GM11168 (cell line): ENCODE measurements around the gene AP1S3.
"Not testable (repeated sequence)": the region's sequence is repeated elsewhere in the genome, so short reads cannot be mapped to it uniquely, and the experiment has no call there.

Source experiments
- in situ Hi-C: fragments of 300-500 bp; cut with MboI; formaldehyde crosslinking; loops from one replicate; pipeline ENCODE4 v1.12.0; 2022; ENCODE audit warnings: low sequenced_read_pairs; ENCODE audit not compliant: unreplicated experiment

The AP1S3 gene

DNA sequence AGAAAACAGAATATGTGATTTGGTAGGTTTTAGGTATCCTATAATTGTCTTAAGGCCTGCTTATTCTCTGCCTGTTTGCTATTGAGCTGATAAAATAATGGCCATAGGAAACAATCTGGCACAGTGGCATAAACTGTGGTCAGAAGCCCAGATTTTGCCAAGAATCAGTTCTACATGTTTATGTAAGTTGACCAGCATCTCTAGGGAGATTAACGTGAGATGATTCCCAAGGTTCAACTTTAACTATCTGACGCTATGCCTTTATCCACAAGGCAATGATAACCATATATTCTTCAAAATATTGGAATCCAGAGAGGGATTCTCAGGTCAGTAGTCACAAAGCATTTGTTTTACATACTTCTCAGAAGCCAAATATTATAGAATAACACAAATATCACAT lies 25.6 kb downstream of the AP1S3 start:
- in situ Hi-C loops: no loop called here

DNA sequence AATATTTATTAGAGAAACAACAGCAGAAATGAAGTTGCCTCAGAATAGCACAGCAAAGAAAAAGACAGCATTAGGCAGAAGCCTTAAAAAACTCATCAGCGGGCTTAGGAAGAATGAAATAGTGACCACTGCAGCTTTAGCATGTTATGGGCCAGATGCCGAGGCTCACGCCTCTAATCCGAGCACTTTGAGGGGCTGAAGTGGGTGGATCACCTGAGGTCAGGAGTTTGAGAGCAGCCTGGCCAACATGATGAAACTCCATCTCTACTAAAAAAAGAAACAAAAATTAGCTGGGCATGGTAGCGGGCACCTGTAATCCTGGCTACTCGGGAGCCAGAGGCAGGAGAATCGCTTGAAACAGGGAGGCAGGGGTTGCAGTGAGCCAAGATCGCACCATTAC lies 32.4 kb downstream of the AP1S3 start:
- in situ Hi-C loops: no loop called here

DNA sequence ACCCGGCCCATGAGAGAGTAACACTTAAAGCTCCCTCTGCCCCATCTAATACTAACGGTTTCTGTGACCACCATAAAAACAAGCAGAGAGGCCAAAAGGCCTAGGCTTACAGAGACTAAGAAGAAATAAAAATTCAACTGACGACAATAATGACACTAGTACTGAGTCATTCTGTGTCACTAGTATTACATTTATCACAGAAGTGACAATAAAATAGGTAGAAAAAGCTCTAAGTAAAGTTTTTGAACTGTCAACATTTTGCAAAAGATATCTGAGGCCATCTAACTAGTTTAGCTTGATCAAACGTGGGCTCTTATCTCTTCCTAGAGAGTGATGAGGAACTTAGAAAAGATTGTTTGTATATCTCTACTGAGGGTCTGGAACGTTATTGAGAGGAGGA lies 35.6 kb downstream of the AP1S3 start:
- in situ Hi-C loops: no loop called here

DNA sequence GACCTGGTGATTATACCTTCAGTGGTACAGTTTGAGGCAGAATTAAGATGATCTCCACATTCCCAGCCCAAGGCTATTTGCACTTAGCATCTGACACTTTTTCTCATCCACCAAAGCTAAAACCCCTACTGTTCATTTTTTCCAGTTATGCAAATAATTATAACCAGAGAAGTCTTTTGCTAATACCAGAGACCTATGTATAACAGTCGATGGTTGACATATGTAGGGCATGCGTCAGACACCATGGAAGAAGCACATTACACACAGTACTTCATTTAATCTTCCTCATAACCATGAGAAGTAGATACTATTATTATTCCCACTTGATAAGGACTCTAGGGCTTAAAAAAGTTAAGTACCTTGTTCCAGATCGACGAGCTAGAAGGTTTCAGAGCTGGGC lies 36.5 kb downstream of the AP1S3 start:
- in situ Hi-C loops: no loop called here

DNA sequence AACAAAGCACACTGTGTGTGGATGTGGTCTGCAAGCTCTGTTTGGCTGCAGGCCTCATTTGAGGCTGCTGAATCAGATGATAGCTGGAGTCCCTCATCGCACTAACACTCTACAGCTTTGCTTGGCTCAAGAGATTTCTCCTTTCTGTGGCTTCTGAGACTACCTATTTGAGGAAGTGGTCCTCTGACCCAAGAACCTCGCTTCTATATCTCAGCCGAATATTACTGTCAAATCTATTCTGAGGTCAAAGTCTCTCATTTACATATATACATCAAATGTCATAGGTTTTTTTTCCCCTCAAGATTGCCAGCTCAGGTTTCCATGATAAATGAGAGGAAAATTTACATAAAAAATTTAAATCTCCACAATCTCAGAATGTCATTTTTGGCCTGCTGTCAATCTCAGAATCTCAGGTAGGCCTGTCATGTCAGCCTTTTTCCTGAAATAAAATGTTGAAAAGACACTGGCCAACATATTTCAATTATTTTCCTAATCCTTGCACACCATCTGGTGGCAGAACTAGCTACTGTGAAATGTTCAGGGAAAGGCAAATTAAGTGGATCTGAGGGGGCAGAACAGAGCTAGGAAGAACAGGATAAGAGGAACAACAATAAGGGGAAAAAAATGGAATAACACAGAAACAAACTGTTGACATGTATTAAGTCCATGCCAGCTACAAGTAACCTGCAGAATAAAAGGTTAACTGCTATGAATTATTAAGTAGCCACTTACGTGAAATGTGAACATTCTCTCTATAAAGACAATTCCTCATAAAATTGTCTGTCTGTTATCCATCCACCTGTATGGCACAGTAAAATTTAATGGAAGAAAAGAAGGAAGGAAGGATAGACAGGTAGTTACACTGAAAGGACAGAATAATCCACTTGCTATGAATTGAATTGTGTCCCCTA lies 39.3 kb downstream of the AP1S3 start:
- in situ Hi-C loops: no loop called here

DNA sequence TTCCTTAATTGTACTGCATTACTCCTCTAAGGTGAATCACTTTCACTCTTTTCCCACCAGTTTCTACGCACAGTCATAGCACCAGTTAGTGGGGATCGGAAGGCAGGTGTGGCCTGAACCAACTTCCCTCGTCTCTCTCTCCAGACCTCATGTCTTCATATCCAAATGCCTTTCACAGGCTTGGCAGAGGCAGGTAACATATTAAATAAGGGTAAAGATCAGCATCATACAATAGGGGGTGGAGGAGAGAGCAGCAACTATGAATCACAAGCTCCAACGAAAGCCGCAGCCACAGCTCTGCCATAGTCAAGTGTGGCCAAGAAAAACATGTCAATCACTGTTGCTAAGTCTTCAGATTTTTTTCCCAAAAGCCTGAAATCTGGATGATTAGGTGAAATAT lies 40.3 kb downstream of the AP1S3 start:
- in situ Hi-C loops: no loop called here

DNA sequence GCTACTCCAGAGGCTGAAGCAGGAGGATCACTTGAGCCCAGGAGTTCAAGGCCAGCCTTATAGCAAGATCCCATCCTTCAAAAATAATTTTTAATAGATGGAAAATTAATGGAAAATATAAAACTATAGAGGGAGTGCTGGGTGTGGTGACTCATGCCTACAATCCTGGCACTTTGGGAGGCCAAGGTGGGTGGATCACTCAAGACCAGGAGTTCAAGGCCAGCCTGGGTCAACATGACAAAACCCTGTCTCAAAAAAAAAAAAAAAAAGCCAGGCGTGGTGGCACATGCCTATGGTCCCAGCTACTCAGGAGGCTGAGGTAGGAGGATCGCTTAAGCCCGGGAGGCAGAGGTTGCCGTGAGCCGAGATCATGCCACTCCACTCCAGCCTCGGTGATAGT lies 48.0 kb downstream of the AP1S3 start:
- in situ Hi-C loops: no loop called here

DNA sequence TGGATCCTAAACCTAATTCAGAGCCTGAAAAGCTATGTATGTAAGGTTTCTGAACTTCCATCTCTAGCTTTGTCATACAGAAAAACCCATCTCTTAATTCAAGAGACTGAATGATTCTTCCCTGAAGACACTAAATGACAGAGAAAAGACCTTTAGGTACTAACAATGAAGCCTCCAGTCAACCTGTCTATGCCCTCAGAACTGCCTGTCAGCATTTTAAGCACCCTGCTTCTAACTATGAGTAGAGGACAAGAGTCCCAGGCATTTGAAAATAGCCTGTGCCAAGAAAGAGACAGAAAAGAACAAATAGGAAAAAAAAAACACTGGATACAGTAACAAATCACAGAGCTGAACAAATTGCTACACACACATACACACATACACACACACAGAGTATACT lies 48.6 kb downstream of the AP1S3 start:
- in situ Hi-C loops: no loop called here

DNA sequence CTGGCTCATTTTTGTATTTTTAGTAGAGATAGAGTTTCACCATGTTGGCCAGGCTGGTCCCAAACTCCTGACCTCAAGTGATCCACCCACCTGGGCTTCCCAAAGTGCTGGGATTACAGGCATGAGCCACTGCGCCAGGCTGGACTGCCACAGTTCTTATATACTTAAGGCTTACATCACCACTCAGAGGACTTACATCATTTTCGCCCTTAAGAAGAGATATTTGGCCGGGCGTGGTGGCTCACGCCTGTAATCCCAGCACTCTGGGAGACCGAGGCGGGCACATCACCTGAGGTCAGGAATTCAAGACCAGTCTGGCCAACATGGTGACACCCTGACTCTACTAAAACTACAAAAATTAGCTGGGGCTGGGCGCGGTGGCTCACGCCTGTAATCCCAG lies 49.3 kb downstream of the AP1S3 start:
- in situ Hi-C loops: not testable (repeated sequence)

DNA sequence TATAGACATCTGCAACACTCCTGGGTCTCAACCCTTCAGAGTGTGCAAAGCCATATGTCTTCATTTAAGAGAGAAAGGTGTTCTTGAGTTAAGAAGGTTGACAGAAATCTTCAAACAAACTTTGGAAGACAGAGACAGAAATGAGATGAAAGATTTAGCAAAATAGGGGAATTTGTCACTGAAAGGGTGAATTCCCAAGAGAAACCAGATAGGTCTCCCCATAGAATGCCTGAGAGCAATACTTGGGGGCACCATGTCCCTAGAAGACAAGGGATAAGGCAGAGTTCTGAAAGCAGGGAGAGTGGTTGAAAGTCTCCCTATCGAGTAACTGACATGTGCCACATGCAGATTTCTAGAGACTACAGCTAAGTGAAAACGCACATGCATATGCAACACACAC lies 50.0 kb downstream of the AP1S3 start:
- in situ Hi-C loops: no loop called here

DNA sequence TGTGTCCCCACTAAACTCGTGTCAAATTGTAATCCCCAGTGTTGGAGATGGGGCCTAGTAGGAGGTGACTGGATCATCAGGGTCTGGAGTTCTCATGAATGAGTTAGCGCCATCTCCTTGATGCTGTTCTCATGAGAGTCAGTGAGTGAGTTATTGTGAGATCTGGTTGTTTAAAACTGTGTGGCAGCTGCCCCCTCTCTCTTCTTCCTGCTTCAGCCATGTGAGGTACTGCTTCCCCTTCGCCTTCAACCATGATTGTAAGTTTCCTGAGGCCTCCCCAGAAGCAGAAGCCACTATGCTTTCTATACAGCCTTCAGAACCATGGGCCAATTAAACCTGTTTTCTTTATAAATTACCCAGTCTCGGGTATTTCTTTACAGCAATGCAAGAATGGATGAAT lies 50.4 kb downstream of the AP1S3 start:
- in situ Hi-C loops: no loop called here

DNA sequence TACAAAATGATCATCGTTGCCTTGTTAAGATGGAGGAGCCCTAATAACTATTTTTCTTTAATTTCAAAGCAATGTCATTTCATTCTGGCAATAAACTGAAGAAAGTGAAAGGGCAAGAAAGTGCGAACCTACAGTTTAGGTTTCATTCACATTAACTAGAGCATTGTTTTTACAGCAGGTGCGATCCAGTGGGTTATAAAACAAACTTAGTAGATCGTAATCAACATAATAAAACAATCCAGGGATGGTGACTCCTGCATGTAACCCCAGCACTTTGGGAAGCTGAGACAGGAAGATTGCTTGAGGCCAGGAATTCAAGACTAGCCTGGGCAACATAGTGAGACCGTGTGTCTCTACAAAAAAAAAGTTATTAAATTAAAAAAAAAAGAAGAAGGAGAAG lies 51.1 kb downstream of the AP1S3 start:
- in situ Hi-C loops: no loop called here

DNA sequence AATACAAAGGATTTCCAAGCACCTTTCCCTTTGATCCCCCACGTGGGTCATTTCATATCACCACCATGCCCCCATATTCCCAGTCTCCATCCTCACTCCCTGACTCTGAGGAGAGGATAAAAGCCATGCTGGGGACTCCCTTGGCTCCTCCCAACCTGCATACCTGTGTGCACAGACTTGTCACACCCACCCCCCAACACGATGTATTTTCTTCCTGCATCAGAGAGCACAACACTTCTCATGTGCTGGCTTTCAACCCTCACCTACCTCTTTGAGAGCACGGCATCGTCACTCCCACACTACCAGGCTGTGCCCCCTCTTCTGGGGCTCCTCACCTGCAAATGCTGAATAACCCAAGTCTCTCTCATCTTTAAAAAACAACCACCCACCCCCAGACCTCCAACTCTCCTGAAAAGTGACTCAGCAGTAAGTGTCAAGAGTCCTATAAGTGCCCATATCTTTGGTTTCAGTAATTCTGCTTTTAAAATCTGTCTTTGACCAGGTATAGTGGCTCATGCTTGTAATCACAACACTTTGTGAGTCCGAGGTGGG lies 53.1 kb downstream of the AP1S3 start:
- in situ Hi-C loops: no loop called here

DNA sequence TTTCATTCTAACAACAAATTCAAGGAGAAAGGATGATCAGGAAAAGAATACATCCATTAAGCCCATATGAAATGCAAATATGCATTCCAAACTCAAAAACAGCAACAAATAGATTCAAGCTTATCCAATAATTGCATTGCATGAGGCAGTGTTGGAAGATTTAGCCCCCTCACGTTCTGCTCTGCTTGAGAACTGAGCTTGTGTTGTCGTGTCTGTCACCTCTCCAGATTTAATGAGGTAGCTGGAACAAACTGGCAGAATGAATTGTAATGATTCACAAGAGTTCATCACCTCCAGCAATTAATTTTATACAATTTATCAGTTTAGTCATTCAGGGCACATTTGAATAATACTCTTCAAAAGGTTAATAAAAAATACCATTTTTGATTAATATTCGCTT lies 54.8 kb downstream of the AP1S3 start:
- in situ Hi-C loops: no loop called here

DNA sequence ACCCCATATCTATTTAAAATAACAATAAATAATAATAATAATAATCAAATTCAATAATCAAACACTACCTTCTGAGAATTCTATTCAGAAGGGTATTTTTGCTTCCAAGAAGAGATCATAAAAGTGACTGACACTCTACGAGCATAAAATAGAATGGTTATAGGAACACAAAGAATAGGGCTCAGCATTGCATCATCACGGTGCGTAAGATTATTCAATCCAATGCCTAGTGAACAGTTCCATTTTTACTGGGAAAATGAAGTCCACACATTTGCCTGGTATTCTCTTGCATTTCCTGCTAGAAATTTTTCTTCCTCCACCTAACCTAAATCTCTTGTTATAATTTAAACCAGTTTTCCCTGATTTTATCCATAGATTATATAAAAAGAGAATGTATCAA lies 55.8 kb downstream of the AP1S3 start:
- in situ Hi-C loops: no loop called here

DNA sequence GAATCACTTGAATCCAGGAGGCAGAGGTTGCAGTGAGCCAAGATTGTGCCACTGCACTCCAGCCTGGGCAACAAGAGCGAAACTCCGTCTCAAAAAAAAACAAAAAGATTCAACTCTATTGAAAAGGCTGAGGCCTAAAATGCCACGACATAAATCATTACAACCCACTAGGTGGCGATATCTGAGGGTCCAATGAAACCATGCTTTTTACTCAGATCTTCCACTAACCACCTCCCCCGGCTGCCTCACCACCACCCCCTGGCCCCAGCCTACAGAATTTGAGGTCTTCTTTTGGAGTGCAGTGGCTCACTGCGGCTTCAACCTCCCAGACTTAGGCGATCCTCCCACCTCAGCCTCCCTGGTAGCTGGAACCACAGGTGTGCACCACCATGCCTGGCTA lies 57.5 kb downstream of the AP1S3 start:
- in situ Hi-C loops: no loop called here

DNA sequence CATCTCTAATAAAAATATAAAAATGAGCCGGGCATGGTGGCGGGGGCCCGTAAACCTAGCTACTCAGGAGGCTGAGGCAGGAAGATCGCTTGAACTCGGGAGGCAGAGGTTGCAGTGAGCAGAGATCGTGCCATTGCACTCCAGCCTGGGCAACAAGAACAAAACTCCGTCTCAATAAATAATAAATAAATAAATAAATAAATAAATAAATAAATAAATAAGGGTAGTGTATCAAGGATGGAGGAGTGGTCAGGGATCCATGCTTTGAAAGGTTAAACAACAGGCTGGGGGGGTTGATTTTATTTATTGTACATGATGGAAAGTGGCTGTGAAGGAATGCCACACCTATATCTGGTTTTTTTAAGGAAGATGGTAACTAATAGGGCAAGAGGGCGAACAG lies 63.2 kb downstream of the AP1S3 start:
- in situ Hi-C loops: no loop called here

DNA sequence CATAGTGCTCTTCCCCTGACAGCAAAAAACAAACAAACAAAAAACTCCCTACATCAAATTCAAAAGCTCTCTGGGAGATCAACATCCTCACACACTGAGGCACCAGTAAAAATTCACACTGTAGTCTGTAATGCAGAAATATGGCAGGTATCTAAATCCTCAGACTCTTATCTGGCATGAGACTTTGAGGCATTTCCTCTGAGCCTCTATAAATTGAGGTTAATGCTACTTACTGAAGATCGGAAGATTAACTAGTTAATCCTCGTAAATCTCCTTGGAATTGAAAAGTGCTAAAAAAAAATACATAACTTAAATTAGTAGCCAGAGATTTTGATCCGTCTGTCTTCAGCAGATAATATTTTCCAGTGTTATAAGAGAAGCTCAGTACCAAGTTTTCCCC lies 65.0 kb downstream of the AP1S3 start:
- in situ Hi-C loops: no loop called here

DNA sequence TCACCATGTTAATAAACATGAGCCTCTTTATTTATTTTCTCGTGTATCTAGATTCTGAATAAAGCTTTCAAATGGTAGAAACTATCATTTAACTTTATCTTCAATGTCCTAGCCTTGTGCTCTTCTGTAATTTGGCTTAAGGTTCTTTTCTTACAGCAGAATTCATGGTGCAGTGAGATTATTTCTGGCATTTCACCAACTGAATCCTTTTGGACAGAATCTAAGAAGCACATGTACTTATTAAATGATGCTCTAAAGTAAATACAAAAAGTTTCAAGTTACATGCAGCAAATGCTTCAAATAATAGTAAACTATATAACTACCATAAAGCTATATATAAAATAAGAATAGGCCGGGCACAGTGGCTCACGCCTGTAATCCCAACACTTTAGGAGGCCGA lies 65.9 kb downstream of the AP1S3 start:
- in situ Hi-C loops: no loop called here

DNA sequence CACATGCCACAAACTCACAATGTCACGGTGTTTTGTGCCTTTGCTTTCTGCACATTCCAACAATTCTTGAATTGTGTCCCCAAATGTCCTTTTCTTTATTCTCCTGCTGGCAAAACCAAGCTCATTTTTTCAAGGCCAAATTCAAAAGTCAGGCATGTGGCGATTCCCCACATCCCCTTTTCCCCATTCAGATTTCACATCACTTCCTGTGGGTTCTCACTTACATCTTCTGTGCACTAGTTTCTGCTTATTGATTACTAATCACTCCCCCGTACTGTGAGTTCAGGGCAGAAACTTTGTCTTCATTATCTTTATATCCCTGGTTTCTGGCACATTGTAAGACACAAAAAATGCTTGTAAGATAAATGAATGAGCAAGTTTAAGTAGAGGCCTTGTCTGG lies 69.2 kb downstream of the AP1S3 start:
- in situ Hi-C loops: no loop called here

DNA sequence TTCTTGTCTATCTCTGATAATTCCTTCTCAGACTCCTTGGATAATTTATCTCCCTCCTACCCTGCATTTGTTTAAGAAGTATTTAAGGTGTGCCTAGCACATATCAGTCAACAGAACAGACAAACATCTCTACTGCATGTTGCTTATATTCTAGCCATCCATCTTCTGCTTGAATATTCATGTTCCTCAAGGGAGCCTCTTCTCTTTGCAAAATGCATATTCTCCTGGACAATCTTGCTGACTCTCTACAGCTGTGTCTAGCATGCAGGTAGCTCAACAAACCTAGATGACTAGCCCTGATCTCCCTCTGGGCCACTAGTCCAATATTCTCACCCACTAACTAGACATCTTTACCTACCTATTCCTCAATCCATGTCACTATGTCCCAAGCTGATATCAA lies 70.0 kb downstream of the AP1S3 start:
- in situ Hi-C loops: no loop called here

DNA sequence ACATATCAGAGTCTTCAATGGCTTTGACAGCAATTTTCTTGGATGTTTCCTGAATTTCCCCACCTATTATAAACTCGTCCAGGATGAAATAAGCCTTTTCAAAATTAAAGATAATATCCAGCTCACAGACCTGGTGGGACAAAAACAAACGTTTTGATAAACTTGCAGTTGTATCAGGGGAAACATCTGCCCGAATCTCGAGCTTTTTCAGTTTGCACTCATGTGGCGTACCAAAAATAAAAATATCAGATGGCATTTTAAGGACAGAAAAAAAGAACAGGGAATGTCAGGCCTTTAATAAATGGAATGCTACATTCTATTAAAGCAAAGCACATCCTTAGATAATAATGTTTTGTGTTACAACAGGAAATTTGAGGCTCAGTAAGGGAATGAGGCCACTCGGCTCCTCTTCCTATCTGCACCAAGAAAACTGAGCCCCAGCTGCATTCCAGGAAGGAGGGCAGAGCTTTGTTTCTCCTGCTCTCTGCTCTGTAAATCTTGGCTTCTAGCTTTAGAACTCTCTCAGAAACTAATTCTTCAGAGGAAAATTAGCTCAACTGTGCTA lies 72.1 kb downstream of the AP1S3 start:
- in situ Hi-C loops: no loop called here
